Chondrocyte (in vitro differentiated cells): ENCODE results near the gene IL2RA. TPM values are rescaled to one million over a fixed set of nuclear protein-coding genes. Genes with fewer than 3 reads are reported as not detected.

Experiments used
- DNase-seq: peaks from one replicate; pipeline ENCODE4 v3.0.0; 2021; ENCODE audit warnings: mixed read lengths, low spot score
- H3K27ac Mint-ChIP-seq: one replicate; pipeline ENCODE4 v1.8.0; 2021; ENCODE audit warnings: mild to moderate bottlenecking, moderate library complexity, mixed read lengths; ENCODE audit not compliant: unreplicated experiment
- H3K27me3 Mint-ChIP-seq: 2 replicates; pipeline ENCODE4 v1.8.0; 2021; ENCODE audit warnings: low read depth, mixed read lengths
- H3K36me3 Mint-ChIP-seq: 2 replicates; pipeline ENCODE4 v1.8.0; 2021; ENCODE audit warnings: low read depth, mixed read lengths
- H3K4me1 Mint-ChIP-seq: 2 replicates; pipeline ENCODE4 v1.8.0; 2021; ENCODE audit warnings: low read depth, mild to moderate bottlenecking, mixed read lengths
- H3K4me3 Mint-ChIP-seq: one replicate; pipeline ENCODE4 v1.8.0; 2021; ENCODE audit warnings: mild to moderate bottlenecking, moderate library complexity, mixed read lengths; ENCODE audit not compliant: unreplicated experiment
- H3K9me3 Mint-ChIP-seq: 2 replicates; pipeline ENCODE4 v1.8.0; 2021; ENCODE audit warnings: low read depth, mixed read lengths
- total RNA-seq: library from RNA; stranded (reverse); gene quantifications from 3 replicates; pipeline ENCODE4 v1.2.1, GENCODE V29; 2021
- TF ChIP-seq, protein P1 (sequence below): fragments of 200-600 bp; sonication (generic); IDR thresholded peaks from 2 replicates; pipeline ENCODE4 v1.5.0; 2021; ENCODE audit warnings: antibody characterized with exemption, mild to moderate bottlenecking, moderate library complexity

IL2RA gene
- total RNA-seq, 1 donor from 2014 or later, result not detected

DNA sequence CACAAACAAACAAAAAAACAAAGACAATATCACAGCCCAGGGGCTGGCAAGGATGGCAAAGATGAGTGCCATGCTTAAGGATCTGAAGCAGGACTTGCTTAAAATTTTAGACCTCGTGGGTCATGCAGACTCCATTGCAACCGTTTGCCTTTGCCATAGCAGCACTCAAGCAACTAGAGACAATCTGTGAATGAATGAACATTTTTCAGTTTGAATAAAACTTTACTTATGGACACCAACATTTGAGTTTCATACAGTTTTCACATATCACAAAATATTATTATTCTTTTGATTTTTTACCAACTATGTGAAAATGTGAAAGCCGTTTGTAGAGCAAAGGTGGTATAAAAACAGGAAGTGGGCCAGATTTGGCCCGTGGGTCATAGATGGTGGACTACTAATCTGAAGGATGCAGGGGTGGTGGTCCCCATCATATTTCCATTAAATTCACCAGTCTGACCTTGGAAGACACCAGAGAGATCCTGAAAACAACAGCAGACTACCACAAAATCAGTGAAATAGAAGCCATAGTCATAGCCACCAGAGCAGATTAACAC, 18.3 kb upstream of the IL2RA start:
- no peak for DNase-seq
- H3K36me3 Mint-ChIP-seq, result no peaks in the 10 kb centered on the region
- TF ChIP-seq, protein P1, sequence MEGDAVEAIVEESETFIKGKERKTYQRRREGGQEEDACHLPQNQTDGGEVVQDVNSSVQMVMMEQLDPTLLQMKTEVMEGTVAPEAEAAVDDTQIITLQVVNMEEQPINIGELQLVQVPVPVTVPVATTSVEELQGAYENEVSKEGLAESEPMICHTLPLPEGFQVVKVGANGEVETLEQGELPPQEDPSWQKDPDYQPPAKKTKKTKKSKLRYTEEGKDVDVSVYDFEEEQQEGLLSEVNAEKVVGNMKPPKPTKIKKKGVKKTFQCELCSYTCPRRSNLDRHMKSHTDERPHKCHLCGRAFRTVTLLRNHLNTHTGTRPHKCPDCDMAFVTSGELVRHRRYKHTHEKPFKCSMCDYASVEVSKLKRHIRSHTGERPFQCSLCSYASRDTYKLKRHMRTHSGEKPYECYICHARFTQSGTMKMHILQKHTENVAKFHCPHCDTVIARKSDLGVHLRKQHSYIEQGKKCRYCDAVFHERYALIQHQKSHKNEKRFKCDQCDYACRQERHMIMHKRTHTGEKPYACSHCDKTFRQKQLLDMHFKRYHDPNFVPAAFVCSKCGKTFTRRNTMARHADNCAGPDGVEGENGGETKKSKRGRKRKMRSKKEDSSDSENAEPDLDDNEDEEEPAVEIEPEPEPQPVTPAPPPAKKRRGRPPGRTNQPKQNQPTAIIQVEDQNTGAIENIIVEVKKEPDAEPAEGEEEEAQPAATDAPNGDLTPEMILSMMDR, result no peak
- no peak overlapping the region for H3K27ac Mint-ChIP-seq
- peaks cover 11% of the 10 kb centered on the region for H3K4me1 Mint-ChIP-seq
- peaks cover 3% of the 10 kb centered on the region for H3K9me3 Mint-ChIP-seq
- H3K4me3 Mint-ChIP-seq, result no peak overlapping the region
- H3K27me3 Mint-ChIP-seq, result peaks cover 27% of the 10 kb centered on the region

DNA sequence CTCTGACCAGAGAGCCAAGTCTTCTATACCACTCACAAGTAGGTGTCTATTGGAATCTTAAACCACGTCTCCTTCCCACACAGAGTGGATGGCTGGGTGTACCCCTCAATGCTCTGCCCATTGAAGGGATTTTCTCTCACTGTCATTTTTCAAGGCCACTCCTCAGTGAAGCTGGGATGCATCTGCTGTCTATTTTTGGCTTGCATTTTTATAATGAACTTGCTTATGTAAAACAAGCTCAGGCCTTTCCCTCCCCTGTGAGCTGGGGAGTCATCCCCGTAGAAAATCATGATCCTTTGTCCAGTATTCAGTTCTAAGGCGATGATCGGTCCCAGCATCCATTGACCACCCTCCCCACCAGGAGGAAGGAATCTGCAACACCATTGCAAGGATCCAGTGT, 16.9 kb upstream of the IL2RA start:
- TF ChIP-seq, protein P1, result no peak
- H3K9me3 Mint-ChIP-seq, result peaks cover 3% of the 10 kb centered on the region
- no peak overlapping the region for H3K4me3 Mint-ChIP-seq
- DNase-seq, result no peak
- peaks cover 38% of the 10 kb centered on the region for H3K27me3 Mint-ChIP-seq
- no peak overlapping the region for H3K27ac Mint-ChIP-seq
- peaks cover 11% of the 10 kb centered on the region for H3K4me1 Mint-ChIP-seq
- no peaks in the 10 kb centered on the region for H3K36me3 Mint-ChIP-seq

DNA sequence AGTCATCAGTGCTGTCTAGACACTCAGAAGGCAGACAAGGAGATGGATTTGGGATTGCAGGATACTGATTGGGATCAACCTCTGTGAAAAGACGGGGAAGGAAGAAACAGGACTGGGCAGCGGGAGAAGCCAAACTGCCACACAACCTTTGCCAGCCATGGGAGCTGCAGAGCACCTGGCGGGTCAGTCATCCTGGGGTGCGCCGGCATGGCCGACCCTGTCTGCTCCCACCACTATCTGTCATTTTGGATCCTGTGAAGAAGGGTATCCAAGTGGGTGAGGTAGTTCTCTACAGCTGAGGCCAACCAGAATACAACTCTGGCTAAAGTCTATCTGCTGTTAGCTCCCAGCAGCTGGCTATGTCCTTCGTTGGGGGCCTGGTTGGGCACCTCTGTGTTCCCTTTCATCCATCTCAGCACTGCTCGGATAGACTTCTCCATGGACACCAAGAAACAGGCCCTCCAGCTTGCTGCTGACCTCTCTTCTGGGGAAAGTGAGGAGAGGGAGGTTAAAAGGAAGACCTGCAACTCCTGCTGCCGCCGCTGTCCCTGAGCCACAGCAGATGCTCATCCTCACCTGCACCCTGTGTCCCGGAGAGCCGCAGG, 15.0 kb upstream of the IL2RA start:
- Mint-ChIP-seq H3K36me3 (no peaks in the 10 kb centered on the region), H3K9me3 (peaks cover 3% of the 10 kb centered on the region), H3K27me3 (peaks cover 37% of the 10 kb centered on the region), H3K27ac (no peak overlapping the region), H3K4me1 (no peaks in the 10 kb centered on the region), H3K4me3 (no peak overlapping the region)
- TF ChIP-seq, protein P1, result no peak
- no peak for DNase-seq

DNA sequence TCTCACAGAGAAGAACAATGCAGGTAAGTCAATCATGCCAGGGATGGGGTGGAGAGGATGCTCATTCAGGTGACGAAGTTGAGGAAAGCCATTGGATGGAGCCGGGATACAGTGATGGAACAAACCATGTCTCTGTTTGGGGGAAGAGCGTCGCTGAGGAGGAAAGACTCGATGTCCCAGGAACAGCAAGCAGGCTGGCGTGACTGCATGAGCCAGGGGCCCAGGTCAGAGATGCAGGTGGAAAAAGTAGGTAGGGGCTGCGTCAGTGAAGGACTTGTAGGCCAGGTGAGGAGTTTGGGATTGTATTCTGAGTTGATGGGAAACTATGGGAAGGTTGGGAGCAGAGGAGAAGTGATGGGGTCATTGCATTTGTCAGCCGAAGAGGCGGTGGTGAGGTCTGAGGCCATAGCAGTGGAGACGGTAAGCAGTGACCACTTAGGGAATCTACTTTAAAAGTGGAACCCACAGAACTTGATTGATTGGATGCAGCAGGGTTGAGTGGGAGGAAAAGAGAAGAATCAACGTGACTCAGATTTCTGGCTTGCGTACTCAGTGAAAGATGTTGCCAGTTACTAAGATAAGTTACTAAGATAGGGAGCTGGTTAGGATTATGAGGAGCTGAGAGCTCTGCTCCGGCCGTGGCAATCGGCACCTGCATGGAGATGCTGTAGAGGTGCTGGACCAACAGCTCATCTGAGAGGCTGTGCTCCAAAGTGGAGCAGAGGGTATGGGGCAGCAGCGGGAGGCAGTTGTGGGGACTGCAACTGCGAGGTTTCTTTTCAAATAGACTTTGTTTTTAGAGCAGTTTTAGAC, 12.5 kb upstream of the IL2RA start:
- DNase-seq, result no peak
- peaks cover 44% of the 10 kb centered on the region for H3K27me3 Mint-ChIP-seq
- no peak overlapping the region for H3K27ac Mint-ChIP-seq
- no peaks in the 10 kb centered on the region for H3K36me3 Mint-ChIP-seq
- H3K4me3 Mint-ChIP-seq, result no peak overlapping the region
- TF ChIP-seq, protein P1, result no peak
- H3K4me1 Mint-ChIP-seq, result no peaks in the 10 kb centered on the region
- H3K9me3 Mint-ChIP-seq, result no peaks in the 10 kb centered on the region

DNA sequence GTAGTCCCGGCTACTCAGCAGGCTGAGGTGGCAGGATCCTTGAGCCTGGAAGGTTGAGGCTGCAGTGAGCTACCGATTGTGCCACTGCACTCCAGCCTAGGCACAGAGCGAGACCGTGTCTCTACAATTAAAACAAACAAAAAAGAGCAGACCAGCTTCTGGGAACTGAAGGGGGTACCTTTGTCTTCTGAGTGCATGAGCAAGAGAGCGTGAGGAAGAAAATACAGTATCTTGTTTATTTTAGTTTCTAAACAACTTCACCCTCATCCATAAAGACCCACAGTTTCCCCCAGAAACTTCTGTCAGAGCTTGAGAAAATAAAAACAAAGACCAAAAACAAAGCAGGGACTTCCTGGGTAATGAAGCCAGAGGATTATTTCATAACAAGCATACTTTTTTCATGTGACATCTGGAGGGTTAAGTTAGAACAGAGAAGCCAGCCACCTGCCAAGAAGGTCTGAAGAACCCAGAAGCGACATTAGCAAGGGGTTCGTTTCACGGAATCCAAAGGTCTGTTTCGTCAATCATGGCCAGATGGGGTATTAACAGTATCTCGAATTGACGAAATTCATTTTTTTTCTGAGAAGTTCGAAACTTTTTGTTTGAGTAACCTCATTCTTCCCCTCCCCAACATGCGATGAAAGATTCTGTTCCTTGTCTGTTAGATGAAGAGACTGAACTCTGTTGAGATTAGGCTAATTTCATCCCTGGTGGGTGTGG, 10.2 kb upstream of the IL2RA start:
- Mint-ChIP-seq H3K27me3 (peaks cover 52% of the 10 kb centered on the region), H3K4me1 (no peaks in the 10 kb centered on the region), H3K27ac (no peak overlapping the region), H3K36me3 (no peaks in the 10 kb centered on the region), H3K4me3 (no peak overlapping the region), H3K9me3 (no peaks in the 10 kb centered on the region)
- DNase-seq, result no peak
- TF ChIP-seq, protein P1, result no peak
